Endothelial cell of umbilical vein (primary cell): Measurements from ENCODE around the gene TTC34. TPM values are rescaled to one million over a fixed set of nuclear protein-coding genes. Genes with fewer than 3 reads are reported as not detected.

ENCODE experiments used
- BruUV-seq: library from RNA; stranded (reverse); fragments of 400-500 nt; replicated peaks from 2 replicates; lab custom pipeline; 2021; lab: Mats Ljungman, UMichigan
- CTCF ChIA-PET: fragments of 300-600, 350-600 bp; sonication (Branson Sonifier 250); formaldehyde crosslinking; loops from one replicate; lab custom pipeline; 2021; ENCODE audit warnings: antibody characterized with exemption, inconsistent platforms; lab: Charles Lee
- POLR2A ChIA-PET: fragments of 300-600, 350-600 bp; sonication (Branson Sonifier 250); formaldehyde crosslinking; loops from one replicate; lab custom pipeline; 2021; ENCODE audit warnings: antibody characterized with exemption, inconsistent platforms; lab: Charles Lee
- DNase-seq: peaks from one replicate; pipeline ENCODE4 v3.0.0-alpha.2; 2011; ENCODE audit warnings: low read depth, low spot score
- FAIRE-seq: peaks from 2 replicates; lab custom pipeline; 2011; peaks lifted over from hg19 to GRCh38; lab: Jason Lieb, UNC
- H2AFZ ChIP-seq: 2 replicates; pipeline ENCODE4 v1.6.0; 2012; ENCODE audit warnings: low read depth, low read length, control low read depth, inconsistent platforms
- H3K27ac ChIP-seq: 2 replicates; pipeline ENCODE4 v1.5.1; 2011; ENCODE audit warnings: low read depth, mild to moderate bottlenecking, control low read depth, low read length, moderate library complexity; ENCODE audit not compliant: insufficient read depth
- H3K27me3 ChIP-seq, 2 experiments: 2 replicates each; pipeline versions ENCODE4 v1.6.0 to v1.6.1; 2011; ENCODE audit warnings: low read length in 2 of 2, mixed read lengths in 1 of 2; ENCODE audit not compliant: control insufficient read depth in 2 of 2, insufficient read depth in 2 of 2
- H3K36me3 ChIP-seq, 2 experiments: 2 replicates in 1 of 2; 3 replicates in 1 of 2; pipeline ENCODE4 v1.5.1; 2011; ENCODE audit warnings: low read length in 2 of 2, mild to moderate bottlenecking in 1 of 2, moderate library complexity in 1 of 2; ENCODE audit not compliant: control insufficient read depth in 2 of 2, insufficient read depth in 2 of 2; ENCODE audit errors: extremely low read depth in 1 of 2
- H3K4me1 ChIP-seq: 3 replicates; pipeline ENCODE4 v1.5.1; 2011; ENCODE audit warnings: mild to moderate bottlenecking, low read length; ENCODE audit not compliant: control insufficient read depth, insufficient read depth; ENCODE audit errors: extremely low read depth
- H3K4me2 ChIP-seq: 2 replicates; pipeline ENCODE4 v1.6.1; 2011; ENCODE audit warnings: low read length, control low read depth, mixed read lengths; ENCODE audit not compliant: insufficient read depth
- H3K4me3 ChIP-seq, 3 experiments: fragments of 200-600 bp in 1 of 3; sonication (generic), shearing (Covaris generic) in 1 of 3; replicated peaks in 1 of 3; 2 replicates each; pipeline ENCODE4 v1.5.1; 2011 to 2016; ENCODE audit warnings: control low read depth in 3 of 3, low read length in 3 of 3, mild to moderate bottlenecking in 2 of 3, inconsistent platforms in 1 of 3, low read depth in 1 of 3, moderate library complexity in 1 of 3; ENCODE audit not compliant: insufficient read depth in 1 of 3
- H3K79me2 ChIP-seq: 2 replicates; pipeline ENCODE4 v1.6.0; 2012; ENCODE audit warnings: low read length, inconsistent platforms; ENCODE audit not compliant: control insufficient read depth, insufficient read depth
- H3K9ac ChIP-seq: replicated peaks from 2 replicates; pipeline ENCODE3; 2011; ENCODE audit warnings: low read length, control low read depth; ENCODE audit not compliant: insufficient read depth; ENCODE audit errors: extremely low read depth
- H3K9me1 ChIP-seq: replicated peaks from 3 replicates; pipeline ENCODE4 v1.6.0; 2011; ENCODE audit warnings: mild to moderate bottlenecking, low read length; ENCODE audit not compliant: control insufficient read depth, insufficient read depth; ENCODE audit errors: extremely low read depth
- H3K9me3 ChIP-seq: replicated peaks from 2 replicates; pipeline ENCODE4 v1.5.1; 2012; ENCODE audit warnings: low read length, inconsistent platforms; ENCODE audit not compliant: control insufficient read depth, insufficient read depth
- H4K20me1 ChIP-seq: replicated peaks from 2 replicates; pipeline ENCODE3; 2011; ENCODE audit warnings: mild to moderate bottlenecking, low read length; ENCODE audit not compliant: control insufficient read depth, insufficient read depth; ENCODE audit errors: extremely low read depth
- CTCF ChIP-seq, 2 donors: IDR thresholded peaks; 1 replicate in 1 of 2; 2 replicates in 1 of 2; pipeline ENCODE4 v1.5.1; 2011; ENCODE audit warnings: low read length in 2 of 2, mild to moderate bottlenecking in 2 of 2, moderate library complexity in 2 of 2, control low read depth in 1 of 2, inconsistent platforms in 1 of 2, low read depth in 1 of 2; ENCODE audit not compliant: insufficient read depth in 1 of 2; ENCODE audit errors: extremely low read depth in 1 of 2
- EZH2 ChIP-seq: IDR thresholded peaks from 2 replicates; pipeline ENCODE4 v1.6.1; 2012; ENCODE audit warnings: borderline replicate concordance, low read depth, mild to moderate bottlenecking, moderate library complexity, low read length, inconsistent platforms; ENCODE audit not compliant: severe bottlenecking
- FOS ChIP-seq: IDR thresholded peaks from 2 replicates; pipeline ENCODE4 v1.6.1; 2011; ENCODE audit warnings: mild to moderate bottlenecking, low read length, moderate library complexity, borderline replicate concordance; ENCODE audit not compliant: insufficient read depth
- GATA2 ChIP-seq: IDR thresholded peaks from 2 replicates; pipeline ENCODE4 v1.7.0; 2011; ENCODE audit warnings: low read depth, mild to moderate bottlenecking, moderate library complexity, mixed read lengths, low read length; ENCODE audit not compliant: insufficient read length, insufficient read depth
- JUN ChIP-seq: IDR thresholded peaks from 2 replicates; pipeline ENCODE4 v1.6.1; 2011; ENCODE audit warnings: borderline replicate concordance, low read depth; ENCODE audit not compliant: insufficient read length, insufficient read depth
- MAX ChIP-seq: IDR thresholded peaks from 2 replicates; pipeline ENCODE4 v1.6.1; 2011; ENCODE audit not compliant: insufficient read depth, insufficient read length
- MYC ChIP-seq: IDR thresholded peaks from one replicate; pipeline ENCODE4 v1.6.1; 2011; ENCODE audit warnings: mild to moderate bottlenecking, low read depth, low read length
- POLR2A ChIP-seq: IDR thresholded peaks from 2 replicates; pipeline ENCODE4 v1.6.1; 2012; ENCODE audit warnings: low read depth, mild to moderate bottlenecking, control low read depth, low read length
- POLR2AphosphoS5 ChIP-seq: IDR thresholded peaks from 2 replicates; pipeline ENCODE4 v1.6.1; 2012; ENCODE audit warnings: low read depth, mild to moderate bottlenecking, control low read depth, low read length, moderate library complexity; ENCODE audit not compliant: insufficient read depth
- dilution Hi-C: fragments of 300-500 bp; cut with MboI; formaldehyde crosslinking; loops from one replicate; pipeline ENCODE4 v1.15.0; 2019; ENCODE audit warnings: low sequenced_read_pairs; ENCODE audit not compliant: extremely low pct_ligation_motif_present
- intact Hi-C: fragments of 100-400 bp; cut with micrococcal nuclease; formaldehyde crosslinking; loops from one replicate; pipeline ENCODE4 v1.10.0; 2022
- polyA plus RNA-seq, 4 experiments: library from polyadenylated mRNA; depleted of rRNA in 3 of 4; stranded (reverse) in 3 of 4; unstranded in 1 of 4; fragments of >200 nt; gene quantifications; 2 replicates each; pipeline versions ENCODE4 v1.2.1 to v1.2.3, GENCODE V29; 2011 to 2012; ENCODE audit warnings: missing spikeins in 1 of 4
- total RNA-seq: library from RNA; stranded (reverse); gene quantifications from 2 replicates; pipeline ENCODE4 v1.2.3, GENCODE V29; 2021

TTC34 gene
- total and polyA plus RNA-seq, 2 donors (not counting 3 experiments of a cell fraction or from before 2014, with no cell fraction given), result 0.08 to 0.77 TPM

GRCh38 chr1:2797741-2798016, 3.8 kb downstream of the TTC34 start:
- no peak for DNase-seq
- TF ChIP-seq CTCF (IDR thresholded peaks at IDR 0.05; ENCODE audit: extremely low read depth in 1 of 2, insufficient read depth in 1 of 2, low read depth in 1 of 2, low read length in 2 of 2) (no peak), POLR2A (no peak), FOS (no peak), POLR2AphosphoS5 (no peak), MYC (no peak), GATA2 (no peak), JUN (no peak), EZH2 (no peak), MAX (no peak)
- no peaks in the 10 kb centered on the region for H3K4me1 ChIP-seq
- no peaks in the 10 kb centered on the region for H4K20me1 ChIP-seq
- H3K27me3 ChIP-seq, result no peaks in the 10 kb centered on the region
- no peak overlapping the region for H3K4me3 ChIP-seq
- H3K9me1 ChIP-seq, result no peaks in the 10 kb centered on the region
- no TSS peak for BruUV-seq
- dilution Hi-C loops (no loop called here), intact Hi-C loops (no loop called here)
- H3K36me3 ChIP-seq, result no peaks in the 10 kb centered on the region
- H3K4me2 ChIP-seq, result no peak overlapping the region
- H3K27ac ChIP-seq, result no peak overlapping the region
- no peak overlapping the region for H3K9ac ChIP-seq
- no peak for FAIRE-seq
- H3K79me2 ChIP-seq, result no peaks in the 10 kb centered on the region
- H2AFZ ChIP-seq, result no peak overlapping the region
- no peaks in the 10 kb centered on the region for H3K9me3 ChIP-seq
- ChIA-PET POLR2A (no interaction called here), CTCF (no interaction called here)
